GM21423 (cell line): ENCODE measurements around the gene HS6ST3.

Source experiments
- ATAC-seq: cut with Tn5 transposase; IDR thresholded peaks from one replicate; pipeline ENCODE4 v1.9.1; 2021; ENCODE audit warnings: mild to moderate bottlenecking, moderate library complexity; ENCODE audit not compliant: unreplicated experiment

The HS6ST3 gene

DNA sequence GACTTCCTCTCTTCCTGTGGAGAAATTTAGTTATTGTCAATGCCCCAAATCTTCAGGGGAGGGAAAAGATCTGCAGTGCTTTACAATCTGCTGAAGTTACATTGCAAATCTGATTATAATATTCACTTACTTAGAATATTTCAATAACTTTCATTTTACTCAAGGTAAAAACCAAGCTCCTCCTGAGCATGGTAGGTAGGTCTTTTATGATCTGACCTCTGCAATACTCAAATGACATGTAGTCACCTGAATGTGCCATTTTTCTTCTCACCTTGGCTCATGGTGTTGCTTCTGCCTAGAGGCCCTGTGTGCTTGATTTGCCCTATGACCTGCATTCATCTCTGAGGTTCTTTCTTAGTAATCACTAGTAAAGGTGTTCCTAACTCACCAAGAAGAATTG is 331.4 kb downstream of the HS6ST3 start:
- no peak for ATAC-seq

DNA sequence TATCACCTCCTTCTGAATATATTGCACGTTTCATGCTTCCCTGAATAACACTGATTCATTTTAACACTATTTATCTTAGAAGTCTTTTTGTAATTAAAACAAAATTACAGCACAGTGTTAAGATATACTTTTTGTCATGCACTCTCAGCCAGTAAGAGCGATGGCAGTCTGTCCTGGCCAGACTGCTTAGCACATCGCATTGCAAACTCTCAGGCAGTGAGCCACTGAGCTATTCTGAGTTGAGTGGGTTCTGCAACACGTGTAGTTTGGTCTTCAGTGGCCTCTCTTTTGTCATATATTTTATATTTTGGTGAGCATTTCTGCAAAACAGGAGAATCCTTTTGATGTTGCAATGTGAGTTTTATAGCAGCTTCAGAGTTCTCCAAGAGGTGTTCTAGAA is 332.1 kb downstream of the HS6ST3 start:
- no peak for ATAC-seq

- no peak for ATAC-seq
These were observed 336.3 kb downstream of the HS6ST3 start for GRCh38 chr13:96426167-96426566.

GRCh38 chr13:96428911-96429310 is 339.0 kb downstream of the HS6ST3 start:
- ATAC-seq = no peak

GRCh38 chr13:96431044-96431581 is 341.2 kb downstream of the HS6ST3 start:
- no peak for ATAC-seq

- no peak for ATAC-seq
These were observed 354.8 kb downstream of the HS6ST3 start for GRCh38 chr13:96444676-96445075.

DNA sequence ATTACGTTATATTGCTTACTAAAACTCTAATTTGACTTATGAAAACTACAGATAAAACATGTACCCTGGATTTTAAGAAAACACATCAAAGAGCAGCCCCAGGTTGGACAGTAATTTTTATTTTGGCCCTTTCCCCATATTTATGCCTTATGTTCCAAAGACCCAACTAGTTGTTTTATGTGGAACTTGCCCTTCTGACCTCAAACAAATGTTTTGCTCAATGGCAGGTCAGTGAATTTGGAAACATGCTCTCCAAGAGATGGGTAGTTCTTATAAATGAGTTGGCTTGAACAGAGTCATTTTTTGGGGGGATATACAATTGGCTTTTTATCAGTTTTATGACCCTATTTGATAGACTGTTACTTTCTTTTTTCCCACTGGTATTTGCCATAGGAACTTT is 360.0 kb downstream of the HS6ST3 start:
- ATAC-seq = no peak

DNA sequence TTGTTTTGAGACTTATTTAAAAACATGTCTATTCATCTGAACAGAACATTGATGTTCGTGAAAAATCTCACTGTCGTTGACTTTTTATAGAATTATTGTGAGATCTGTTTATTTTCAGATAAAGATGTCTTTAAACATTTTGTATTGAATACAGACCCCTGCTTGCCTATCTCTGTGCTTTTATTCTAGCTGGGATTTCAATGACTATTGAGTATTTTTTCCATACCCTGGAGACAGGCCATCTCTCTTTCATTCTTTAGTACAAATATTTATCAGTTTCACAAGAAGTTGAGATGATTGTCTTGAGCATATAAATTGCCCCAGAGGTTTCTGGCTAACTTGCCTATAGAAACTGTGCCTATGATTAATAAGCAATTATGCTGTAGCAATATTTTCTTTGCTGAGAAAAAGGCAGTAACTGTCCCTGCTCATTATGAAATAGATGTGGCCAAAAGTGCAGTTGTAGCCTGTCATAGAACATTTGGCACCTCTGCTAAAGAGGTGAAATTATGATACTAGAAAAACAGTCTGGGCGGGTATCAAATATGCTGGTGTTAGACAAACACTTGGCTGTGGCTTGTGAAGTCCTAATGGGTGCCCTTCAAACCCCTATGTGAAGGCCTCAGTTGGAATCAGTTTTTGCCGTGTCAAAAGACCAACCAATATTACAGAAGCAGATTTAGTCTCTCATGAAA is 360.6 kb downstream of the HS6ST3 start:
- no peak for ATAC-seq

DNA sequence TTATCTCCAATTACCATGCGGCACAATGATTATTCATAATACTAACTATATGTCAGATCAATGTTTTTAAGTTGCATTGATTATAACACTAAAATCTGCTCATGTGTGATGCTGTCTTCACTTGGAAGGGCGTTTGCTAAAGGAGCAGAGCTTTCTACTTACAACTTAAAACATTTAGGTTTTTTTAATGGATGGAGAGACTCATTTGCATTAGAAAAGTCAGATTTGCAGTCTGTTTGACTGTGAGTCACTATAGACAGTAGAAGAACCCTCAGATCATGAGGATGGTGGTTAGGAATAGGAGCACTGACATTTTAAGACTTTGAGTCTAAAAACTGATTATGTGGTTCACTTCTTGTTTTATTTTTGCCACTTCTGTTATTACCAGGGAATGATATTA is 364.6 kb downstream of the HS6ST3 start:
- ATAC-seq = no peak

DNA sequence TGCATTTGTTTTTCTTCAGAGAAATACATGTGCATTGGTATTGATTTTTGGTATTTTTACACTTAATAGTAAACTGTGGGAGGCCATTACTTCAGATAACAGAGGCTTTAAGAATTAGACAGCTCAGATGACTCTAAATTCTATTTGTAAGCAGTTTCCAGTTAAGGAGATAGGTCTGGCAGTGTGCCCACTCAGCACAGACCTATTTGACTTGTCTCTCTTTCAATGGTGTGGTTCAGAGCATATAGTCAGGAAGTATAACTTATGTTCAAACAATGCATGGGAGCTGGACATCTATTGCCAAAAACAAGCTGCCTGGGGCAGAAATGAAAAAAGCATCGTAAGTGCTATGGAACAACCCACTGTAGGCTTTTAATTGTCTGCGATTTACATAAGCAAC is 370.7 kb downstream of the HS6ST3 start:
- no peak for ATAC-seq

- no peak for ATAC-seq
These were observed 383.7 kb downstream of the HS6ST3 start for GRCh38 chr13:96473526-96474180.

DNA sequence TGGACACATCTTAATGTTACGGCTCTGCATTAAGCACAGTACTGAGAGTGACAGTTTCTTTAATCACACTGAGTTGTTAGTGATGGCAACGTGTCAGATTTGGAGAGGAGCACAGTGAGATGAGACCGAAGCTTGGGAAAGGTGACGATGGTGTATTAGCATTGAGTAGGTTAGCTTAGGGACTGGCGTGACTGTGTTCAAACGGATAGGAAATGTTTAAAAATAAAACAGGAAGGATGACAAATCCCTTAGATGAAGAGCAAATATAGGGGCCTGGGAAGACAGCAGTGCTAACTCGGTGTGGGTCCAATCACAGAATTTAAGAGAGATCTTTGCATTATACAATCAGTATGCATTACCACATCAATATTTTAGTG is 384.3 kb downstream of the HS6ST3 start:
- no peak for ATAC-seq

DNA sequence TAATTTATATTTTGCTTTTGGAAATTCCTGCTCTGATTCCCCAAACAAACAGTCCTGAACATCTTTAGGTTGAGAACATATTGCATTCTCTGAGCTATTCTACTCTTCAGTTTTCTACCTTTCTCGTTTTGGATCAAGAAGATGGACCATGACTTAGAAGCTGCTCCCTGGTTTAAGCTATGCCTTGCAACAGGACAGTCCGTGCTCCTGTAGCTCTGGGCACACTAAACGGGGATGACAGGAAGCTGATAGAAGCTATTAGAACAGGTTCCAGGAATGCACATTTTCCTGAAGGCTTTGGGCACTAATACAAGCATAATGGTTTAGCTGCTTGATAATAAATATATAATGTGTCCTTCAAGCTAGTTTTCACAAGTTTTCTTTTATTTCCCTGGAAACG is 385.2 kb downstream of the HS6ST3 start:
- no peak for ATAC-seq

- no peak for ATAC-seq
These were observed 391.6 kb downstream of the HS6ST3 start for GRCh38 chr13:96481482-96481881.

GRCh38 chr13:96490496-96490989 is 400.6 kb downstream of the HS6ST3 start:
- no peak for ATAC-seq

DNA sequence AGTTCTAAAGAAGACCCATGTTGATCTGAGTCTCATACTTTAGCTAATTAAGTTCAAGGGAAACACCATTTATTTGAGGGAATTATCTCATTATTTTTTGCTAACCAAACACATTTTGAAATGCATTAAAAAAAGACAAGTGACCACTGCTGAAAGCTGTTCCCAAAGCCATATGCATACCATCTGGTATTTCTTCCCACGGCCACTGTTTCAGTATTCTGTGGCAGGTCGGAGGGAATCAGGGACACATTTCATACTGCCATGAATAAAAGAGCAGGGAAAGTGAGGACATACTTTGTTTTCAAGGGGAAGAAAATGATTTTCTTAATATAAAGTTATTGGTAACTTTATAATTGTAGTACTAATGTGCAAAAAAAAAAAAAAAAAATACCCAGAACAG is 401.2 kb downstream of the HS6ST3 start:
- ATAC-seq = no peak

GRCh38 chr13:96492766-96493165 is 402.9 kb downstream of the HS6ST3 start:
- ATAC-seq = no peak

DNA sequence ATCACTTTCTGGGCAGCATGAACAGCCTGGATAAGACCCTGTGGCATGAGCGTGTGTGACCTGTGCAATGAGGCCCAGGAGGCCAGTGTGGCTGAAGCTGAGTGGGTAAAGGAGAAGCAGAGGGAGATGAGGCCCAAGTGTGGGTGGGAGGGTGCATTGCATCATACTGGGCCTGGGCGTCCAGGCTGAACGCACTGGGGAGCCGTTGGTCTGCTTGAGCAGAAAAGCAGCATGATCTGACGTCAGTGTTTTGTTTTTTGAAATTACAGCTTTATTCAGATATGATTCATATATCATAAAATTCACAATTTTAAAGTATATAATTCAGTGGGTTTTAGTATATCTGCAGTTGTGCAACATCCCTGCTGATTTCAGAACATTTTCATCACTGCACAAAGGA is 409.7 kb downstream of the HS6ST3 start:
- ATAC-seq = no peak

DNA sequence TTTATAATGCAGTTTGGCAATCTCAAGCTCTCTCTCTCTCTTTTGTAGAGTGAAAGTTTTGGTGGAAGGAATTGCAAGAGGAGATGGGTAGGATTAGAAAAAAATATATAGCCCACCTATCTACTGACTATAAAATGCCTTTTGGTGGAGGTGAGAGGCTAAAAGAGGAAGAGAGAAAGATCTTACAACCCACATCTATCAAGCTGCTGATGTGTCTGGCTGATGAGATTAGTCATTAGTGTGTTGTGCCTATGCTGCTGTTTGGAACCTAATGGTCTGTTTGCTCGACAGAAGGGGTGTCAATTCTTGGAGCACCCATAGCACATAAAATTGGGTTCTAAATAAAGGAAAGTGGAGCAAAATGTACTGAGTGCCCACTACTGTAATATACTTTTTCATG is 411.0 kb downstream of the HS6ST3 start:
- no peak for ATAC-seq

GRCh38 chr13:96503481-96503880 is 413.6 kb downstream of the HS6ST3 start:
- no peak for ATAC-seq

DNA sequence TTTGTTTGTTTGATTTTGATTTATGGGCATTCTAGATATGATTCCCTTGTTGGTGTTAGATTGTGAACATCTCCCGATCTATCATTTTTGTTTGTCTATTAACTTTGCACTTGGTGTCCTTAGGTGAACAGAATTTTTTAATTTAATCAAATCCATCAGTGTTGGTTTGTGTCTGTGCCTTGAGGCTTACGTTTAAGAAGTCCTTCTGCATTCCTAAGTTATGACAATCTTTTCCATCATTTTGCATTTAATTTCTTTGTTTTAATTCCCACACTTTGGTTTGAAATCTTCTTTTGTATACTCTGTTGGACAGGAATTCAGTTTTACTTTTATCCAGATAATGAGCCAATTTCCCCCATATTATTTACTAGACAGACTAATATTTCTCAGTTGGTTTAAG is 421.7 kb downstream of the HS6ST3 start:
- ATAC-seq = no peak

DNA sequence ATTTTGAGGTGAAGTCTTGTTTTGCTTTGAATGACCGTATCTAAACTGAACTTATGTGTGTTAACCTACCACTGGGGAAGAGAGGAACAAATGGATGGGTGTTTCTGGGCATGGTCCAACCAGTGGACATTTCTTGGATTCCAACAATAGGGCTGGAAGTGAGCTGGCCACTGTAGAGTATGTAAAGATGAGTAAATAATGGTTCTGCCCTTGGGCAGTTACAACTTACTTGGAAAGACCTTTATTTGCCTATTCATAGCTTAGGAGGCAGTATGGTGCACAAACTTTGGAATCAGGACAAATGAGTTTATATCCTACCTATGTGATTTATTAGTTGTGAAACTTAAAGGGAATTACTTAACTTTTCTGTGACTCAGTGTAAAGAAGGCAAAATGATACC is 429.5 kb downstream of the HS6ST3 start:
- no peak for ATAC-seq
